Dendritic cell treated with granulocyte-macrophage colony-stimulating factor and Interleukin-4, amounts not matched to agents 40 ng/mL and 50 ng/mL, for 4 days (primary cell): ENCODE data around the gene HAGH.
A peak's percentile ranks its signal among the peaks of the same experiment; 100 is the strongest.

Experiments used
- H3K27ac Mint-ChIP-seq: one replicate; pipeline ENCODE4 v1.8.0; 2022; ENCODE audit warnings: mild to moderate bottlenecking, mixed read lengths
- H3K27me3 Mint-ChIP-seq: one replicate; pipeline ENCODE4 v1.8.0; 2022; ENCODE audit warnings: mild to moderate bottlenecking, mixed read lengths
- H3K36me3 Mint-ChIP-seq: one replicate; pipeline ENCODE4 v1.8.0; 2022; ENCODE audit warnings: low read depth, mixed read lengths
- H3K4me1 Mint-ChIP-seq: one replicate; pipeline ENCODE4 v1.8.0; 2022; ENCODE audit warnings: low read depth, mixed read lengths
- H3K4me3 Mint-ChIP-seq: one replicate; pipeline ENCODE4 v1.8.0; 2022; ENCODE audit warnings: mild to moderate bottlenecking, moderate library complexity, mixed read lengths
- H3K9me3 Mint-ChIP-seq: one replicate; pipeline ENCODE4 v1.8.0; 2022; ENCODE audit warnings: mixed read lengths
- intact Hi-C: fragments of 100-400 bp; cut with micrococcal nuclease; formaldehyde crosslinking; loops from one replicate; pipeline ENCODE4 v1.15.0; 2022

The HAGH gene

DNA sequence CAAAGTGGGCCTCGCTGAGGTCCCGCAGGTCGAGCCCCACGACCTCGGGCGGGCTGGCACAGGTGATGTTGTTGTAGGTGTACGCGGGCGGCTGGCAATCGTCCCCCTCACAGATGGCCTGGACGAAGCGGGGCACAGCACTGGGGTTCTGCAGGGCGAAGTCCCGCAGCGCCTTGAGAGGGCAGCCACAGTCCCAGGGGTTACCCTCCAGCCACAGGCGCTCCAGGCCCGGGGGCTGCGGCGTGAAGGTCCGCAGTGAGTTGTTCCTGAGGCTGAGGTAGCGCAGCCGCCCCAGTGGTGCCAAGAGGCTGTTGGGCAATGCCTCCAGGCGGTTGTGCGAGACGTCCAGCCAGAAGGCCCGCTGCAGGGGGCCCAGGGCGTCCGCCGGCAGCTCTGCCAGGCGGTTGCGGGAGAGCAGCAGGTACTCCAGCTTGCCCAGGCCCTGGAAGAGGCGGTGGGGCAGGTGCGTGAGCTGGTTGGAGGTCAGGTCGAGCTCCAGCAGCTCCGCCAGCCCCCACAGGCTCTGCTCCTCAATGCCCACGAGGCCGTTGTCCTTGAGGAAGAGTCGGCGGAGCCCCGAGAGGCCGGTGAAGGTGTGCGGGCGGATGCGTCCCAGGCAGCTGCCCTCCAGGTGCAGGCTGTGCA lies 35.9 kb downstream of the HAGH start:
- Mint-ChIP-seq H3K36me3 (peaks cover 71% of the 10 kb centered on the region), H3K9me3 (no peaks in the 10 kb centered on the region), H3K4me3 (no peak overlapping the region), H3K4me1 (no peaks in the 10 kb centered on the region), H3K27me3 (no peaks in the 10 kb centered on the region), H3K27ac (no peak overlapping the region)
- intact Hi-C loops: no loop called here

- Mint-ChIP-seq H3K27ac (no peak overlapping the region), H3K9me3 (no peaks in the 10 kb centered on the region), H3K4me1 (peaks cover under 1% of the 10 kb centered on the region), H3K4me3 (no peak overlapping the region), H3K36me3 (peaks cover 76% of the 10 kb centered on the region), H3K27me3 (no peaks in the 10 kb centered on the region)
- intact Hi-C loops: no loop called here
Measured at GRCh38 chr16:1790261-1790610, 36.4 kb downstream of the HAGH start.

- Mint-ChIP-seq H3K27ac (no peak overlapping the region), H3K4me1 (peaks cover 5% of the 10 kb centered on the region), H3K27me3 (no peaks in the 10 kb centered on the region), H3K36me3 (peaks cover 80% of the 10 kb centered on the region), H3K9me3 (no peaks in the 10 kb centered on the region), H3K4me3 (no peak overlapping the region)
- intact Hi-C loops: no loop called here
Measured at GRCh38 chr16:1789643-1790045, 37.0 kb downstream of the HAGH start.

- H3K4me3 Mint-ChIP-seq: no peak overlapping the region
- H3K36me3 Mint-ChIP-seq: peaks cover 80% of the 10 kb centered on the region
- no peaks in the 10 kb centered on the region for H3K9me3 Mint-ChIP-seq
- H3K27ac Mint-ChIP-seq: no peak overlapping the region
- intact Hi-C loops: no loop called here
- H3K27me3 Mint-ChIP-seq: no peaks in the 10 kb centered on the region
- H3K4me1 Mint-ChIP-seq: peaks cover 13% of the 10 kb centered on the region
Measured at GRCh38 chr16:1788708-1789100, 37.9 kb downstream of the HAGH start.

DNA sequence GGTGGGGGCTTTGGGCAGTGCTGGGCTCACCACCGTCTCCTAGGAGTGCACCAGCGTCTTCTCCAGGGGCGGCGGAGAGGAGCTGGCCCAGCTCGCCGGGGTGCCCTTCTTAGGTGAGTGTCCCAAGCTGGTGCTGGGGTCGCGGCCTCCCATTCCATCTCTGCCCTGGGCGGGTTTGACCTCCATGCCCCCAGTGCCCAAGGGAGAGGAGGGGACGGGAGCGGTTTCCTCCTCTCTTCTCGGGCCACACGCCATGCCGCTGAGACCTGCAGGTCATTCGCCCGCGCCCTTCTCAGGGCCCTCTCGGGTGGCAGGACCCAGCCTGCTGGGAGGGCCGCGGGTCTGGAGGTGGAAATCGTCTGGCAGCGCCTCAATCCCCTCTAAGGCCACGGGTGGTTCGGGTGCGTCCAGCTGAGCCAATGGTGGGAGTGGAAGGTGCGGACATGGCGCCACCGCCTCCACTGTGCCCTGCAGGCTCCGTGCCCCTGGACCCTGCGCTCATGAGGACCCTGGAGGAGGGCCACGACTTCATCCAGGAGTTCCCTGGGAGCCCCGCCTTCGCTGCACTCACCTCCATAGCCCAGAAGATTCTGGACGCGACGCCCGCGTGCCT lies 38.4 kb downstream of the HAGH start:
- Mint-ChIP-seq H3K4me1 (peaks cover 18% of the 10 kb centered on the region), H3K9me3 (no peaks in the 10 kb centered on the region), H3K4me3 (no peak overlapping the region), H3K27ac (no peak overlapping the region), H3K27me3 (no peaks in the 10 kb centered on the region), H3K36me3 (peaks cover 80% of the 10 kb centered on the region)
- intact Hi-C loops: no loop called here

- Mint-ChIP-seq H3K9me3 (no peaks in the 10 kb centered on the region), H3K4me3 (no peak overlapping the region), H3K27me3 (no peaks in the 10 kb centered on the region), H3K4me1 (peaks cover 19% of the 10 kb centered on the region), H3K36me3 (peaks cover 79% of the 10 kb centered on the region), H3K27ac (no peak overlapping the region)
- intact Hi-C loops: no loop called here
Measured at GRCh38 chr16:1787322-1788094, 39.1 kb downstream of the HAGH start.

GRCh38 chr16:1787056-1787321 lies 39.6 kb downstream of the HAGH start:
- Mint-ChIP-seq H3K4me1 (peaks cover 19% of the 10 kb centered on the region), H3K27me3 (no peaks in the 10 kb centered on the region), H3K36me3 (peaks cover 79% of the 10 kb centered on the region), H3K9me3 (no peaks in the 10 kb centered on the region), H3K4me3 (no peak overlapping the region), H3K27ac (no peak overlapping the region)
- intact Hi-C loops: no loop called here

- intact Hi-C loops: no loop called here
- Mint-ChIP-seq H3K4me3 (no peak overlapping the region), H3K9me3 (no peaks in the 10 kb centered on the region), H3K36me3 (peaks cover 79% of the 10 kb centered on the region), H3K27ac (no peak overlapping the region), H3K27me3 (no peaks in the 10 kb centered on the region), H3K4me1 (peaks cover 24% of the 10 kb centered on the region)
Measured at GRCh38 chr16:1786242-1787055, 40.2 kb downstream of the HAGH start.

- no peak overlapping the region for H3K27ac Mint-ChIP-seq
- peaks cover 31% of the 10 kb centered on the region for H3K4me1 Mint-ChIP-seq
- H3K27me3 Mint-ChIP-seq: no peaks in the 10 kb centered on the region
- peaks cover 79% of the 10 kb centered on the region for H3K36me3 Mint-ChIP-seq
- H3K9me3 Mint-ChIP-seq: no peaks in the 10 kb centered on the region
- H3K4me3 Mint-ChIP-seq: no peak overlapping the region
- intact Hi-C loops: no loop called here
Measured at GRCh38 chr16:1785846-1786170, 40.8 kb downstream of the HAGH start.

DNA sequence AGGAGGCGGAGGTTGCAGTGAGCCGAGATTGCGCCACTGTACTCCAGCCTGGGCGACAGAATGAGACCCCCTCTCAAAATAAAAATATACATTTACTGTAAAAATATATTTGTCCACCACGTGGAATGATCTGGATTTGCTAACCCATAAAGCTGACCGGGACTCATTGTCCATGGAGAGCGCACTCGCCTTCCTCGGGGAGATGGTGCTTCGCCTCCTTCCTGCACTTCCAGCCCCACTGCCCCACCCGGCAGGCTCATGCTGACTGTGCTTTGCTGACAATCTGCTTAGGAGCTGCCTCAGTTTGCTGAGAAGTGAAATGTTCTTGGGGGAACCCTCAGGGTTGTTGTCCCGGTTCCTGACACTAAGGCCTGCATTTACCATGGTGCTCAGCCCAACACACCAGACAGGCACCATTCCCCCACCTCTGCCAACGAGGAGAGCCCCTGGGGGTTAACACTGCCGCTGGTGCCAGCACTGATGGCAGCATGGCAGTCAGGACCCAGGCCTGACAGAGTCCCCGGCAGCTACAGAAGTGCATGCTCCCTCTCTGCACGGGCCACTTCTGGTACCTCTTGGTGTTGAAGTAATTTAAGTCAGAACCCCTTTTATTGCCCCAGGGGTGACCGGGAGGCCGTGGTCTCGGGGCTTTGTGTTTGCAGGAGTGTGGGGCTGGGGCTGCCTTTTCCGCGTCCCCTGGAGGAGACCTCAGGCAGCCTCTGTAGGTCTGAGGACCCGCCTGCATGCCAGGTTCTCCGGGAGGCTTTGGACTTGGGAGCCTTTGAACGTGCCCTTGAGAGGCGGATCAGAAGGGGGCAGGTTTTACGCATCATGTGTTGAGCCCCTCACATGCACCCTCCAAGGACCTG lies 41.4 kb downstream of the HAGH start:
- Mint-ChIP-seq H3K27me3 (no peaks in the 10 kb centered on the region), H3K9me3 (no peaks in the 10 kb centered on the region), H3K27ac (no peak overlapping the region), H3K4me1 (peaks cover 33% of the 10 kb centered on the region), H3K4me3 (no peak overlapping the region), H3K36me3 (peaks cover 78% of the 10 kb centered on the region)
- intact Hi-C loops: no loop called here

DNA sequence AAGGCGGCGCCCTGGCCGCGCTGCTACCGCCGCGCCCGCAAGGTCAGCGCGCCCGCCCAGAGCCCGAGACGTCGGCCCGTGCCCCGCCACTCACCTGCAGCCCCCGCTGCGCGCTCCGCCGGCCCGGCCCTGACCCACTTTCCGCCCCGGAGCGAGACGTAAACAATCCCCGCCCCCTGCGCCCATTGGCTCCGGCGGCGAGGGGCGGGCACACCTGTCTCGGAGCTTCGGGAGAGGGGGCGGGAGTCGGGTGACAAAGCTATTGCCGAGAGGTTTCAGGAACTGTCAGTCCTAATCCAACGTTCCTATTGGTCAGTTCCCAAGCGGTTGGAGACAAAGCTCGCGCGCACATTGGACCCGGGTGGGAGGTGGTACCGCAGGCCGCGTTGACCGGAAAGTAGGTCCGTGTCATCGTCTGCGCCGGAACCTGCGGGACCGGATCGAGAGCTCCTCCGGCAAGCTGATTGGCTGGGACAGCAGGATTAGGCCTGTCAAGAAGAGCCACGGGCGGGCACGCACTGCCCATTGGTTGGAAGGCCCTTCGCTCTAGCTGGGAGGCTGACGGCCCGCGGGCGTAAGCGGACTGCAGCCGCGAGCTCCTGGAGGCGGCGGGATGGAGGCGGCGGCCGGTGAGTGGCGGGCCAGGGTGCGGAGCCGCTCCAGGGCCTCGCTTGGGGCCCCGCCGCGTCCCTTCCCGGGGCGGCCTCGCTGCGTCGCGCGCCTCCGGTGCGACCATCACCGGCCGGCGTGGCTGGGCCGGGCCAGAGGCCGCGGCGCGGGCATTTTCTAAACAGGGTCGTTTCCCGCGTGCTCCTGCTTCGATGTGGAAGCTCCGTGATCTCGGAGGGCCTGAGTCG lies 44.0 kb downstream of the HAGH start, which contains the start of the genes NUBP2 and SPSB3:
TSS of gene NUBP2 (plus strand) at position 553 of the 857 bp plus-strand sequence. CDS start at position 614, 61 bp downstream.
TSS of gene SPSB3 (minus strand) at position 164 of the 857 bp plus-strand sequence. CDS start 1,088 bp downstream, outside the sequence.
- no peaks in the 10 kb centered on the region for H3K27me3 Mint-ChIP-seq
- H3K27ac Mint-ChIP-seq: peak within 1 kb of the TSS; percentile 84
- H3K36me3 Mint-ChIP-seq: peaks cover 78% of the 10 kb centered on the region
- peaks cover 44% of the 10 kb centered on the region for H3K4me1 Mint-ChIP-seq
- peak within 1 kb of the TSS; percentile 85 for H3K4me3 Mint-ChIP-seq
- H3K9me3 Mint-ChIP-seq: no peaks in the 10 kb centered on the region
- intact Hi-C loops: loop anchor here (1.0 kb wide), 1 partner anchor 9 kb away; the partner anchor contains the start of gene MRPS34

GRCh38 chr16:1781758-1782407 lies 44.7 kb downstream of the HAGH start:
- Mint-ChIP-seq H3K27me3 (no peaks in the 10 kb centered on the region), H3K27ac (peak overlapping the region; percentile 84), H3K9me3 (no peaks in the 10 kb centered on the region), H3K4me1 (peaks cover 46% of the 10 kb centered on the region), H3K4me3 (peak overlapping the region; percentile 85), H3K36me3 (peaks cover 78% of the 10 kb centered on the region)
- intact Hi-C loops: loop anchor here (1.0 kb wide), 1 partner anchor 9 kb away; the partner anchor contains the start of gene MRPS34
